Stomach (tissue), 4 donors: ENCODE results near the gene SLC41A3.

Experiments
- CTCF ChIP-seq, 7 experiments: fragments of 450-650 bp in 4 of 7; fragments of 200-600 bp in 3 of 7; sonication (generic) in 3 of 7; IDR thresholded peaks; one replicate each; pipeline ENCODE4 v1.5.1; 2016 to 2019; ENCODE audit warnings: antibody characterized with exemption in 7 of 7, control low read depth in 2 of 7, mild to moderate bottlenecking in 1 of 7
- POLR2A ChIP-seq, 4 donors: fragments of 450-650 bp; IDR thresholded peaks; one replicate each; pipeline ENCODE4 v1.6.1; 2016; ENCODE audit warnings: antibody characterized with exemption in 4 of 4, control low read depth in 2 of 4, mild to moderate bottlenecking in 1 of 4, moderate library complexity in 1 of 4

GRCh38 chr3:126100634-126101301, 16.8 kb upstream of the SLC41A3 start:
- TF ChIP-seq CTCF (IDR thresholded peaks at IDR 0.05) (no peak), POLR2A (IDR thresholded peaks at IDR 0.05) (no peak)
